ENCODE results near the gene CEP85L.

CEP85L gene

GRCh38 chr6:118501099-118501498, 150.3 kb downstream of the CEP85L start:
- Mint-ChIP-seq H3K27ac (peak overlapping the region; percentile 76), H3K9me3 (peaks cover 28% of the 10 kb centered on the region), H3K4me3 (no peak overlapping the region), H3K27me3 (ENCODE audit: low read depth, poor library complexity) (no peaks in the 10 kb centered on the region), H3K4me1 (peaks cover 7% of the 10 kb centered on the region), H3K36me3 (ENCODE audit: low read depth) (peaks cover 58% of the 10 kb centered on the region)
- TF ChIP-seq CTCF (IDR thresholded peaks at IDR 0.05), result no peak
- no peak for DNase-seq

- H3K27me3 Mint-ChIP-seq (ENCODE audit: low read depth, poor library complexity), result no peaks in the 10 kb centered on the region
- H3K4me1 Mint-ChIP-seq, result peaks cover 7% of the 10 kb centered on the region
- no peak for TF ChIP-seq CTCF (IDR thresholded peaks at IDR 0.05)
- no peak overlapping the region for H3K27ac Mint-ChIP-seq
- no peak for DNase-seq
- no peak overlapping the region for H3K4me3 Mint-ChIP-seq
- peaks cover 28% of the 10 kb centered on the region for H3K9me3 Mint-ChIP-seq
- peaks cover 62% of the 10 kb centered on the region for H3K36me3 Mint-ChIP-seq (ENCODE audit: low read depth)
Measured at GRCh38 chr6:118500130-118501015, 151.0 kb downstream of the CEP85L start.

GRCh38 chr6:118495485-118496280, 155.7 kb downstream of the CEP85L start:
- Mint-ChIP-seq H3K27ac (peak overlapping the region; percentile 37), H3K4me1 (no peaks in the 10 kb centered on the region), H3K4me3 (no peak overlapping the region), H3K36me3 (ENCODE audit: low read depth) (peaks cover 44% of the 10 kb centered on the region), H3K9me3 (peaks cover 11% of the 10 kb centered on the region), H3K27me3 (ENCODE audit: low read depth, poor library complexity) (no peaks in the 10 kb centered on the region)
- no peak for TF ChIP-seq CTCF (IDR thresholded peaks at IDR 0.05)
- DNase-seq, result no peak

GRCh38 chr6:118494091-118494490, 157.3 kb downstream of the CEP85L start:
- Mint-ChIP-seq H3K4me3 (no peak overlapping the region), H3K27me3 (ENCODE audit: low read depth, poor library complexity) (no peaks in the 10 kb centered on the region), H3K4me1 (no peaks in the 10 kb centered on the region), H3K36me3 (ENCODE audit: low read depth) (peaks cover 49% of the 10 kb centered on the region), H3K27ac (peak overlapping the region; percentile 2), H3K9me3 (peaks cover 14% of the 10 kb centered on the region)
- DNase-seq, result no peak
- TF ChIP-seq CTCF (IDR thresholded peaks at IDR 0.05), result no peak

- DNase-seq, result no peak
- Mint-ChIP-seq H3K4me1 (peaks cover 4% of the 10 kb centered on the region), H3K27me3 (ENCODE audit: low read depth, poor library complexity) (no peaks in the 10 kb centered on the region), H3K36me3 (ENCODE audit: low read depth) (peaks cover 61% of the 10 kb centered on the region), H3K4me3 (no peak overlapping the region), H3K9me3 (peaks cover 38% of the 10 kb centered on the region), H3K27ac (no peak overlapping the region)
- TF ChIP-seq CTCF (IDR thresholded peaks at IDR 0.05), result no peak
Measured at GRCh38 chr6:118489990-118490389, 161.4 kb downstream of the CEP85L start.

Data from nephron progenitor cell (in vitro differentiated cells).